H1 (cell line): Measurements from ENCODE around the gene GCK. TPM values are rescaled to one million over a fixed set of nuclear protein-coding genes. Genes with fewer than 3 reads are reported as not detected.

ENCODE experiments used
- EGR1 ChIP-seq: IDR thresholded peaks from 2 replicates; pipeline ENCODE4 v1.6.1; 2011; ENCODE audit warnings: low read depth, low read length, borderline replicate concordance
- KDM5A ChIP-seq: fragments of 200-600 bp; IDR thresholded peaks from 2 replicates; pipeline ENCODE4 v1.7.1; 2012; ENCODE audit warnings: mild to moderate bottlenecking, low read length, inconsistent platforms, mixed read lengths
- MAFK ChIP-seq: IDR thresholded peaks from 2 replicates; pipeline ENCODE4 v1.6.1; 2012; ENCODE audit warnings: low read depth, mild to moderate bottlenecking, improper control_type of control experiment, low read length
- SIN3A ChIP-seq, 2 experiments: IDR thresholded peaks in 1 of 2; conservative IDR thresholded peaks in 1 of 2; 2 replicates each; pipeline ENCODE4 v1.6.1; 2011 to 2012; ENCODE audit warnings: low read length in 2 of 2, improper control_type of control experiment in 1 of 2, low read depth in 1 of 2, mild to moderate bottlenecking in 1 of 2
- SP4 ChIP-seq: IDR thresholded peaks from 2 replicates; pipeline ENCODE4 v1.6.1; 2012; ENCODE audit warnings: low read length, inconsistent platforms
- TAF7 ChIP-seq: optimal IDR thresholded peaks from 2 replicates; pipeline ENCODE3; 2011; ENCODE audit warnings: low read depth, mild to moderate bottlenecking, inconsistent platforms, low read length, moderate library complexity, borderline replicate concordance
- TCF12 ChIP-seq: IDR thresholded peaks from 2 replicates; pipeline ENCODE4 v1.6.1; 2011; ENCODE audit warnings: low read depth, mild to moderate bottlenecking, low read length
- polyA plus RNA-seq, 7 experiments: library from polyadenylated mRNA; depleted of rRNA in 3 of 7; stranded (reverse) in 5 of 7; unstranded in 2 of 7; fragments of >200 nt in 5 of 7; fragments of 200-250 nt in 2 of 7; gene quantifications; 1 replicate in 5 of 7; 2 replicates in 1 of 7; 4 replicates in 1 of 7; pipeline versions ENCODE4 v1.2.1 to v1.2.3, GENCODE V29; 2011 to 2013; ENCODE audit warnings: missing spikeins in 2 of 7, mixed read lengths in 2 of 7
- total RNA-seq: library from RNA; stranded (reverse); fragmentation: NEBNext Ultra II Directional; extraction: Animal tissue kit (Norgen Biotek cat#: 25700); gene quantifications from 2 replicates; pipeline ENCODE4 v1.2.1, GENCODE V29; 2021
- TF ChIP-seq, protein P1 (sequence below): fragments of 300-600 bp; sonication (generic); IDR thresholded peaks from 2 replicates; pipeline ENCODE4 v1.7.1; 2012; ENCODE audit warnings: low read length, moderate library complexity, mild to moderate bottlenecking, inconsistent platforms; ENCODE audit not compliant: insufficient replicate concordance
- TF ChIP-seq, protein P2 (sequence below): IDR thresholded peaks from 2 replicates; pipeline ENCODE4 v1.6.1; 2011; ENCODE audit warnings: low read depth, mild to moderate bottlenecking, low read length; ENCODE audit not compliant: insufficient read depth

The GCK gene
- total and polyA plus RNA-seq, 2 of the 8 experiments (the other 6 are each of a cell fraction or from before 2014, with no cell fraction given): 2.4 to 4.9 TPM

GRCh38 chr7:44184206-44184872 lies 4.9 kb downstream of the GCK start (continued):
- TF ChIP-seq, protein P1, sequence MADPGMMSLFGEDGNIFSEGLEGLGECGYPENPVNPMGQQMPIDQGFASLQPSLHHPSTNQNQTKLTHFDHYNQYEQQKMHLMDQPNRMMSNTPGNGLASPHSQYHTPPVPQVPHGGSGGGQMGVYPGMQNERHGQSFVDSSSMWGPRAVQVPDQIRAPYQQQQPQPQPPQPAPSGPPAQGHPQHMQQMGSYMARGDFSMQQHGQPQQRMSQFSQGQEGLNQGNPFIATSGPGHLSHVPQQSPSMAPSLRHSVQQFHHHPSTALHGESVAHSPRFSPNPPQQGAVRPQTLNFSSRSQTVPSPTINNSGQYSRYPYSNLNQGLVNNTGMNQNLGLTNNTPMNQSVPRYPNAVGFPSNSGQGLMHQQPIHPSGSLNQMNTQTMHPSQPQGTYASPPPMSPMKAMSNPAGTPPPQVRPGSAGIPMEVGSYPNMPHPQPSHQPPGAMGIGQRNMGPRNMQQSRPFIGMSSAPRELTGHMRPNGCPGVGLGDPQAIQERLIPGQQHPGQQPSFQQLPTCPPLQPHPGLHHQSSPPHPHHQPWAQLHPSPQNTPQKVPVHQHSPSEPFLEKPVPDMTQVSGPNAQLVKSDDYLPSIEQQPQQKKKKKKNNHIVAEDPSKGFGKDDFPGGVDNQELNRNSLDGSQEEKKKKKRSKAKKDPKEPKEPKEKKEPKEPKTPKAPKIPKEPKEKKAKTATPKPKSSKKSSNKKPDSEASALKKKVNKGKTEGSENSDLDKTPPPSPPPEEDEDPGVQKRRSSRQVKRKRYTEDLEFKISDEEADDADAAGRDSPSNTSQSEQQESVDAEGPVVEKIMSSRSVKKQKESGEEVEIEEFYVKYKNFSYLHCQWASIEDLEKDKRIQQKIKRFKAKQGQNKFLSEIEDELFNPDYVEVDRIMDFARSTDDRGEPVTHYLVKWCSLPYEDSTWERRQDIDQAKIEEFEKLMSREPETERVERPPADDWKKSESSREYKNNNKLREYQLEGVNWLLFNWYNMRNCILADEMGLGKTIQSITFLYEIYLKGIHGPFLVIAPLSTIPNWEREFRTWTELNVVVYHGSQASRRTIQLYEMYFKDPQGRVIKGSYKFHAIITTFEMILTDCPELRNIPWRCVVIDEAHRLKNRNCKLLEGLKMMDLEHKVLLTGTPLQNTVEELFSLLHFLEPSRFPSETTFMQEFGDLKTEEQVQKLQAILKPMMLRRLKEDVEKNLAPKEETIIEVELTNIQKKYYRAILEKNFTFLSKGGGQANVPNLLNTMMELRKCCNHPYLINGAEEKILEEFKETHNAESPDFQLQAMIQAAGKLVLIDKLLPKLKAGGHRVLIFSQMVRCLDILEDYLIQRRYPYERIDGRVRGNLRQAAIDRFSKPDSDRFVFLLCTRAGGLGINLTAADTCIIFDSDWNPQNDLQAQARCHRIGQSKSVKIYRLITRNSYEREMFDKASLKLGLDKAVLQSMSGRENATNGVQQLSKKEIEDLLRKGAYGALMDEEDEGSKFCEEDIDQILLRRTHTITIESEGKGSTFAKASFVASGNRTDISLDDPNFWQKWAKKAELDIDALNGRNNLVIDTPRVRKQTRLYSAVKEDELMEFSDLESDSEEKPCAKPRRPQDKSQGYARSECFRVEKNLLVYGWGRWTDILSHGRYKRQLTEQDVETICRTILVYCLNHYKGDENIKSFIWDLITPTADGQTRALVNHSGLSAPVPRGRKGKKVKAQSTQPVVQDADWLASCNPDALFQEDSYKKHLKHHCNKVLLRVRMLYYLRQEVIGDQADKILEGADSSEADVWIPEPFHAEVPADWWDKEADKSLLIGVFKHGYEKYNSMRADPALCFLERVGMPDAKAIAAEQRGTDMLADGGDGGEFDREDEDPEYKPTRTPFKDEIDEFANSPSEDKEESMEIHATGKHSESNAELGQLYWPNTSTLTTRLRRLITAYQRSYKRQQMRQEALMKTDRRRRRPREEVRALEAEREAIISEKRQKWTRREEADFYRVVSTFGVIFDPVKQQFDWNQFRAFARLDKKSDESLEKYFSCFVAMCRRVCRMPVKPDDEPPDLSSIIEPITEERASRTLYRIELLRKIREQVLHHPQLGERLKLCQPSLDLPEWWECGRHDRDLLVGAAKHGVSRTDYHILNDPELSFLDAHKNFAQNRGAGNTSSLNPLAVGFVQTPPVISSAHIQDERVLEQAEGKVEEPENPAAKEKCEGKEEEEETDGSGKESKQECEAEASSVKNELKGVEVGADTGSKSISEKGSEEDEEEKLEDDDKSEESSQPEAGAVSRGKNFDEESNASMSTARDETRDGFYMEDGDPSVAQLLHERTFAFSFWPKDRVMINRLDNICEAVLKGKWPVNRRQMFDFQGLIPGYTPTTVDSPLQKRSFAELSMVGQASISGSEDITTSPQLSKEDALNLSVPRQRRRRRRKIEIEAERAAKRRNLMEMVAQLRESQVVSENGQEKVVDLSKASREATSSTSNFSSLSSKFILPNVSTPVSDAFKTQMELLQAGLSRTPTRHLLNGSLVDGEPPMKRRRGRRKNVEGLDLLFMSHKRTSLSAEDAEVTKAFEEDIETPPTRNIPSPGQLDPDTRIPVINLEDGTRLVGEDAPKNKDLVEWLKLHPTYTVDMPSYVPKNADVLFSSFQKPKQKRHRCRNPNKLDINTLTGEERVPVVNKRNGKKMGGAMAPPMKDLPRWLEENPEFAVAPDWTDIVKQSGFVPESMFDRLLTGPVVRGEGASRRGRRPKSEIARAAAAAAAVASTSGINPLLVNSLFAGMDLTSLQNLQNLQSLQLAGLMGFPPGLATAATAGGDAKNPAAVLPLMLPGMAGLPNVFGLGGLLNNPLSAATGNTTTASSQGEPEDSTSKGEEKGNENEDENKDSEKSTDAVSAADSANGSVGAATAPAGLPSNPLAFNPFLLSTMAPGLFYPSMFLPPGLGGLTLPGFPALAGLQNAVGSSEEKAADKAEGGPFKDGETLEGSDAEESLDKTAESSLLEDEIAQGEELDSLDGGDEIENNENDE: no peak
- TF ChIP-seq SIN3A (conservative IDR thresholded peaks at IDR 0.05 in 1 of 2, IDR thresholded peaks at IDR 0.05 in 1 of 2; ENCODE audit: low read depth in 1 of 2, low read length in 2 of 2) (no peak), TCF12 (no peak), EGR1 (no peak), KDM5A (no peak), SP4 (no peak), MAFK (no peak), TAF7 (no peak)
- TF ChIP-seq, protein P2, sequence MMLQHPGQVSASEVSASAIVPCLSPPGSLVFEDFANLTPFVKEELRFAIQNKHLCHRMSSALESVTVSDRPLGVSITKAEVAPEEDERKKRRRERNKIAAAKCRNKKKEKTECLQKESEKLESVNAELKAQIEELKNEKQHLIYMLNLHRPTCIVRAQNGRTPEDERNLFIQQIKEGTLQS: no peak
